Heart right ventricle (tissue), 16 donors: ENCODE measurements around the gene MRPL53. TPM values are rescaled to one million over a fixed set of nuclear protein-coding genes. Genes with fewer than 3 reads are reported as not detected.
A peak's percentile ranks its signal among the peaks of the same experiment; 100 is the strongest.

ENCODE experiments used
- ATAC-seq, 8 donors: fragments of 200-7000 bp; cut with Tn5 transposase; one replicate each; pipeline ENCODE4 v1.9.1; 2020; ENCODE audit warnings: mild to moderate bottlenecking in 8 of 8, moderate library complexity in 8 of 8, moderate number of reproducible peaks in 1 of 8
- DNase-seq, 2 donors: peaks; one replicate each; pipeline ENCODE4 v3.0.0-alpha.2; 2020
- H3K27ac ChIP-seq, 10 donors: fragments of 200-600 bp; sonication (generic) in 2 of 10; one replicate each; pipeline versions ENCODE4 v1.5.0 to v1.8.0; 2020 to 2022; ENCODE audit warnings: mild to moderate bottlenecking in 3 of 10
- H3K27me3 ChIP-seq, 7 donors: fragments of 200-600 bp; one replicate each; pipeline ENCODE4 v1.8.0; 2021 to 2022; ENCODE audit warnings: mild to moderate bottlenecking in 2 of 7
- H3K36me3 ChIP-seq, 9 donors: fragments of 200-600 bp; sonication (generic) in 1 of 9; one replicate each; pipeline versions ENCODE4 v1.5.0 to v1.8.0; 2020 to 2022; ENCODE audit warnings: mild to moderate bottlenecking in 2 of 9
- H3K4me1 ChIP-seq, 9 donors: fragments of 200-600 bp; sonication (generic) in 1 of 9; one replicate each; pipeline versions ENCODE4 v1.5.0 to v1.8.0; 2020 to 2022; ENCODE audit warnings: mild to moderate bottlenecking in 4 of 9
- H3K4me3 ChIP-seq, 10 donors: fragments of 200-600 bp; sonication (generic) in 2 of 10; one replicate each; pipeline versions ENCODE4 v1.5.0 to v1.8.0; 2020 to 2022; ENCODE audit warnings: mild to moderate bottlenecking in 7 of 10, moderate library complexity in 2 of 10
- H3K9me3 ChIP-seq, 11 donors: fragments of 200-600 bp in 10 of 11; sonication (generic) in 2 of 11; one replicate each; pipeline versions ENCODE4 v1.5.0 to v1.8.0; 2013 to 2022; ENCODE audit warnings: mild to moderate bottlenecking in 2 of 11, control low read depth in 1 of 11, moderate library complexity in 1 of 11
- CTCF ChIP-seq, 9 donors: fragments of 200-600 bp; sonication (generic) in 2 of 9; IDR thresholded peaks; one replicate each; pipeline versions ENCODE4 v1.5.0 to v1.8.0; 2021 to 2022; ENCODE audit warnings: antibody characterized with exemption in 9 of 9, mild to moderate bottlenecking in 5 of 9, moderate library complexity in 1 of 9
- WGBS, 2 donors: extraction: QIAGEN DNeasy Blood & Tissue Kit; methylation state at CpG; one replicate each; pipeline ENCODE4 v1.1.7; 2013; ENCODE audit warnings: inconsistent platforms in 1 of 2; 5-methylcytosine and 5-hydroxymethylcytosine counted together
- intact Hi-C, 10 donors: fragments of 100-400 bp; cut with DNase I; formaldehyde crosslinking; loops; one replicate each; pipeline versions ENCODE4 v1.11.1 to v1.14.2; 2022
- polyA plus RNA-seq, 2 donors: library from polyadenylated mRNA; stranded (reverse); fragments of 200-250 nt; gene quantifications; one replicate each; pipeline ENCODE4 v1.2.3, GENCODE V29; 2013
- total RNA-seq, 10 donors: library from RNA; stranded (reverse); fragmentation: NEBNext Ultra II Directional in 3 of 10; extraction: Animal tissue kit (Norgen Biotek cat#: 25700) in 3 of 10; gene quantifications; one replicate each; pipeline versions ENCODE4 v1.2.1 to v1.2.4, GENCODE V29; 2021 to 2023
- donor health status: Arrhythmogenic right ventricular cardiomyopathy.
- donor health status: ischemic (EF 13 %, LVEDD 7.1; RV severe dilation, severe dysfunction).
- donor health status: healthy with polysubstance abuse.
- donor health status: DM: no; HTN: yes; CAD: no.
- donor health status: DM: no; HTN: no; CAD: no.
- donor health status: ischemic (EF 25% LVEDD 6.9; RV normal size, moderate dysfunction).
- donor health status: ischemic (EF 25% LVEDD 5.7; RV mildly dilated, moderate dysfunction).
- donor health status: healthy.
- donor health status: DM: yes; HTN: yes; CAD: no.
- donor health status: Ischemic cardiomyopathy.
- donor health status: ischemic (EF 35%, LVEDD 5.7; RV mildly dilated, moderate dysfunction).
- donor health status: nonischemic (EF 11% LVEDD 7.7; RV severe dilation, severe dysfunction).
- donor health status: DM: yes; HTN: yes; CAD: no.
- donor health status: PGD.
- donor health status: ischemic (EF 29% LVEDD 5.4; RV normal size, mild dysfunction).
- donor health status: nonischemic (EF 23%, LVEDD 6.1; RV moderate dilation, normal function).

MRPL53 gene
- total and polyA plus RNA-seq, 12 donors, result 92.3 to 188 (median 148) TPM

GRCh38 chr2:74436848-74437695 is 35.4 kb downstream of the MRPL53 start:
- Histone ChIP-seq H3K4me1 (peaks cover 4 to 62% (median 45%) of the 10 kb centered on the region in 9 donors), H3K27me3 (peaks cover 0 to 31% (median 0%) of the 10 kb centered on the region in 7 donors), H3K36me3 (peaks cover 0 to 12% (median 0%) of the 10 kb centered on the region in 9 donors), H3K9me3 (no peaks in the 10 kb centered on the region), H3K4me3 (peak overlapping the region in 4 of 10 donors; percentile 5 to 36 (median 26)), H3K27ac (peak overlapping the region in 8 of 10 donors; percentile 2 to 55 (median 37))
- 66 to 71% methylated on average over 6 of the region's 6 CpGs for WGBS, 2 donors
- ATAC-seq (no peak), DNase-seq (no peak)
- TF ChIP-seq CTCF (IDR thresholded peaks at IDR 0.05), result no peak
- intact Hi-C loops, result no loop called here

- ATAC-seq (no peak), DNase-seq (no peak)
- peaks cover 0 to 22% (median 0%) of the 10 kb centered on the region in 7 donors for H3K27me3 ChIP-seq
- peaks cover 2 to 54% (median 37%) of the 10 kb centered on the region in 9 donors for H3K4me1 ChIP-seq
- H3K27ac ChIP-seq, result peak overlapping the region in 8 of 10 donors; percentile 2 to 55 (median 37)
- 58 to 68% methylated on average over 43 of the region's 43 CpGs for WGBS, 2 donors
- peak overlapping the region in 7 of 10 donors; percentile 0 to 36 (median 24) for H3K4me3 ChIP-seq
- no peaks in the 10 kb centered on the region for H3K9me3 ChIP-seq
- intact Hi-C loops, result no loop called here
- no peak for TF ChIP-seq CTCF (IDR thresholded peaks at IDR 0.05)
- H3K36me3 ChIP-seq, result peaks cover 0 to 20% (median 5%) of the 10 kb centered on the region in 9 donors
Observed at GRCh38 chr2:74436111-74436805, 36.2 kb downstream of the MRPL53 start.

GRCh38 chr2:74430502-74430901 is 42.0 kb downstream of the MRPL53 start:
- 83 to 93% methylated on average over 11 of the region's 11 CpGs for WGBS, 2 donors
- no peak for DNase-seq
- Histone ChIP-seq H3K4me1 (peaks cover 0 to 5% (median 0%) of the 10 kb centered on the region in 9 donors), H3K27me3 (no peaks in the 10 kb centered on the region), H3K9me3 (no peaks in the 10 kb centered on the region), H3K4me3 (no peak overlapping the region), H3K27ac (no peak overlapping the region), H3K36me3 (peaks cover 0 to 71% (median 49%) of the 10 kb centered on the region in 9 donors)
- intact Hi-C loops, result no loop called here
- no peak for ATAC-seq
- no peak for TF ChIP-seq CTCF (IDR thresholded peaks at IDR 0.05)
